Retinal pigment epithelial cell (primary cell): Measurements from ENCODE around the gene CDHR5.

Experiments used
- DNase-seq: peaks from one replicate; pipeline ENCODE4 v3.0.0-alpha.2; 2010; ENCODE audit warnings: low read depth
- H3K4me3 ChIP-seq: 2 replicates; pipeline ENCODE4 v1.5.1; 2011; ENCODE audit warnings: mild to moderate bottlenecking, low read length, control low read depth, moderate library complexity
- CTCF ChIP-seq: conservative IDR thresholded peaks from 2 replicates; pipeline ENCODE4 v1.5.1; 2011; ENCODE audit warnings: low read depth, low read length, control low read depth, inconsistent platforms

Gene CDHR5

GRCh38 chr11:592501-592900 lies 32.3 kb downstream of the CDHR5 start:
- no peak for DNase-seq
- H3K4me3 ChIP-seq, result no peak overlapping the region
- no peak for TF ChIP-seq CTCF

GRCh38 chr11:590997-591396 lies 33.8 kb downstream of the CDHR5 start:
- H3K4me3 ChIP-seq, result no peak overlapping the region
- TF ChIP-seq CTCF, result no peak
- no peak for DNase-seq

GRCh38 chr11:589798-590197 lies 35.0 kb downstream of the CDHR5 start:
- DNase-seq, result no peak
- no peak for TF ChIP-seq CTCF

GRCh38 chr11:587978-588380 lies 36.8 kb downstream of the CDHR5 start:
- H3K4me3 ChIP-seq, result no peak overlapping the region
- no peak for TF ChIP-seq CTCF
- DNase-seq, result peak; percentile 90

More at GRCh38 chr11:589798-590197, 35.0 kb downstream of the CDHR5 start:
- no peak overlapping the region for H3K4me3 ChIP-seq

- no peak for TF ChIP-seq CTCF
- no peak for DNase-seq
- no peak overlapping the region for H3K4me3 ChIP-seq
Observed at GRCh38 chr11:587546-587945, 37.2 kb downstream of the CDHR5 start.

GRCh38 chr11:586376-587316 lies 38.1 kb downstream of the CDHR5 start:
- H3K4me3 ChIP-seq, result no peak overlapping the region
- no peak for TF ChIP-seq CTCF
- no peak for DNase-seq

GRCh38 chr11:584287-584686 lies 40.5 kb downstream of the CDHR5 start:
- TF ChIP-seq CTCF, result no peak

More at GRCh38 chr11:584287-584686, 40.5 kb downstream of the CDHR5 start:
- no peak overlapping the region for H3K4me3 ChIP-seq
- no peak for DNase-seq
